Skeletal muscle tissue (tissue), 4 donors: ENCODE measurements around the gene LRRFIP1. TPM values are rescaled to one million over a fixed set of nuclear protein-coding genes. Genes with fewer than 3 reads are reported as not detected.
"Not testable (repeated sequence)": the region's sequence is repeated elsewhere in the genome, so short reads cannot be mapped to it uniquely, and the experiment has no call there.

Experiments used
- H3K27ac ChIP-seq: one replicate; pipeline ENCODE4 v1.7.0; 2013; ENCODE audit warnings: mild to moderate bottlenecking, low read depth, low read length, inconsistent platforms
- H3K27me3 ChIP-seq, 3 donors: one replicate each; pipeline ENCODE4 v1.7.0; 2013; ENCODE audit warnings: low read length in 3 of 3; ENCODE audit not compliant: control insufficient read depth in 3 of 3, insufficient read depth in 3 of 3
- H3K36me3 ChIP-seq, 3 donors: one replicate each; pipeline ENCODE4 v1.7.0; 2013; ENCODE audit warnings: low read length in 3 of 3; ENCODE audit not compliant: control insufficient read depth in 3 of 3, insufficient read depth in 3 of 3
- H3K4me1 ChIP-seq, 3 donors: one replicate each; pipeline ENCODE4 v1.7.0; 2013; ENCODE audit warnings: low read length in 3 of 3, mild to moderate bottlenecking in 3 of 3; ENCODE audit not compliant: control insufficient read depth in 3 of 3, insufficient read depth in 3 of 3
- H3K4me3 ChIP-seq, 3 donors: one replicate each; pipeline ENCODE4 v1.7.0; 2013; ENCODE audit warnings: low read length in 3 of 3
- H3K9ac ChIP-seq, 3 donors: one replicate each; pipeline ENCODE4 v1.7.0; 2013; ENCODE audit warnings: low read length in 3 of 3, mild to moderate bottlenecking in 3 of 3, moderate library complexity in 2 of 3, low read depth in 1 of 3
- H3K9me3 ChIP-seq, 3 donors: one replicate each; pipeline ENCODE4 v1.7.0; 2013; ENCODE audit warnings: low read length in 3 of 3; ENCODE audit not compliant: control insufficient read depth in 3 of 3
- total RNA-seq: library from RNA; depleted of rRNA; stranded (reverse); fragments of >200 nt; gene quantifications from one replicate; pipeline ENCODE4 v1.2.3, GENCODE V29; 2014
- donor health status: Osteomylitis.

The LRRFIP1 gene
- total RNA-seq, 1 donor from 2014 or later: 65.8 TPM

DNA sequence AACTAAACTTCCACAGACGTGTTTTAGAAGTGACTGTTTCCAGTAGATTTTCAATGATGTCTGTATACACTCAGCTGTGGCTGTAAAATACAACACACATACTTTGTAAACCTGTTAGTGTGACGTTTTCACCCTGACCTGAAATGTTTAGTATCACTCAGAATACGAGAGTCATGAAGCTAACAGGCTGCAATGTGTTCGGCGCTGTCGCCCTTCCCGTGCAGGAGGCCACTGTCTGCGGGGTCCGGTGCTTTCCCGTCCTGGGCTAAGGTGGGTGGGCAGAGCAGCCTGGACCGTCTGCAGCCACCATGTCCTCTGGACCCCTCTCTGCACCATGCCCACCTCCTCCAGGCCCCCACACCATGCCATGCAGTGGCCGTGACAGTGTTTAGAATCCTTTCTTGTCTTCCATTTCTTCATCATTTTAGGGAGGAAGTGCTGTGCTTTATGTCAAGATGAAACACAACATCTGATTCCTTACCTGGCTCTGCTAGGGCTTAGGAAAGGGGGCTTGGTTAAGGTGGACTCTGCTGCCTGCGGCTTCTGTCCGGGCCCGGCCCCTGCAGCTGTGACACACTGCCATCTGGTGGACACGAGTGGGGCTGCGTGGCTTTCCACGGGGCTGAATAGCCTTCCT lies 117.3 kb downstream of the LRRFIP1 start:
- Histone ChIP-seq H3K9me3 (no peaks in the 10 kb centered on the region), H3K36me3 (peaks cover 26 to 36% (median 34%) of the 10 kb centered on the region in 3 donors), H3K4me1 (peaks cover 38 to 44% (median 41%) of the 10 kb centered on the region in 3 donors), H3K4me3 (no peak overlapping the region), H3K27me3 (no peaks in the 10 kb centered on the region), H3K27ac (peak overlapping the region; percentile 54), H3K9ac (peak overlapping the region in 1 of 3 donors; percentile 18)

GRCh38 chr2:237745250-237745613 lies 117.8 kb downstream of the LRRFIP1 start:
- Histone ChIP-seq H3K4me3 (no peak overlapping the region), H3K27me3 (no peaks in the 10 kb centered on the region), H3K4me1 (peaks cover 33 to 39% (median 36%) of the 10 kb centered on the region in 3 donors), H3K27ac (peak overlapping the region; percentile 54), H3K9ac (no peak overlapping the region), H3K9me3 (no peaks in the 10 kb centered on the region), H3K36me3 (peaks cover 26 to 38% (median 37%) of the 10 kb centered on the region in 3 donors)

DNA sequence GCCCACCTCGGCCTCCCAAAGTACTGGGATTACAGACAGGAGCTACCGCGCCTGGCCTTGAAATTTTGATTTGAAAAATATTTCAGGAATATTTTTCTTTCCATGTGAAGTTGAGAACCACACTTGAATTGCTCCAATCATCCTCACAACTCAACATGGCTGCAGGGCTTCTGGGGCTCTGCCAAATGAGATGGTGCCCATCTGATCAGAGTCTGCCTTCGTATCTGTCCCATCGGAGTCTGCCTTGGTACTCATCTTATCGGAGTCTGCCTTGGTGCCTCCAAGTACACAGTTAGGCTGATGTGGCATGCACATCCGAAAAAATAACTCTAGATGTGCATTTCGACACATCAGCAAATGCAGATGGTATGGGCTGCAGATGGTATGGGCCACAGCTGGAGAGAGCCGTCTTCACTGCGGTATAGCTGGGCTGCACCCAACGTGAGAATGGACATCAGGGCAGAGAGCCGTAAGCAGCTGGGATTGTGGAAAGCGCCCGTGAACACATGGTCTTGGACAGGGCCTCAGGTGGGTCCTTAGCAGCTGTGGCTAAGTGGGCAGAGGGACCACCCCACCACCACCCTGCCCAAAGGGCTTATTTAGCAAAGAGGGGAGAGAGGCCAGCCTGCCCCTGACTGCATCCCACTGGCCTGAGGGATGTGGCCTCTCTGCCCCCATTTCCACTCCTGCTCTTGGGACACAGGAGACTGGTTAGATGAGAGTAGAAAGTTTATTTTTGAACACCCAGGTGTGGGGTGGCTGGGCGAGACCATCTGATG lies 119.1 kb downstream of the LRRFIP1 start:
- Histone ChIP-seq H3K36me3 (peaks cover 36 to 48% (median 44%) of the 10 kb centered on the region in 3 donors), H3K27me3 (no peaks in the 10 kb centered on the region), H3K4me1 (peaks cover 24 to 30% (median 24%) of the 10 kb centered on the region in 3 donors), H3K9me3 (no peaks in the 10 kb centered on the region), H3K4me3 (no peak overlapping the region), H3K9ac (no peak overlapping the region), H3K27ac (no peak overlapping the region)

- no peak overlapping the region for H3K4me3 ChIP-seq
- H3K36me3 ChIP-seq: peaks cover 41 to 53% (median 48%) of the 10 kb centered on the region in 3 donors
These were observed 119.8 kb downstream of the LRRFIP1 start for GRCh38 chr2:237747189-237747588.

GRCh38 chr2:237749002-237749401 lies 121.6 kb downstream of the LRRFIP1 start:
- H3K27me3 ChIP-seq: no peaks in the 10 kb centered on the region
- H3K9ac ChIP-seq: no peak overlapping the region

More at GRCh38 chr2:237747189-237747588, 119.8 kb downstream of the LRRFIP1 start:
- H3K9ac ChIP-seq: no peak overlapping the region
- no peaks in the 10 kb centered on the region for H3K9me3 ChIP-seq
- peaks cover 21 to 25% (median 22%) of the 10 kb centered on the region in 3 donors for H3K4me1 ChIP-seq
- H3K27me3 ChIP-seq: no peaks in the 10 kb centered on the region
- H3K27ac ChIP-seq: no peak overlapping the region

GRCh38 chr2:237749961-237750360 lies 122.6 kb downstream of the LRRFIP1 start:
- H3K36me3 ChIP-seq: peaks cover 51 to 67% (median 64%) of the 10 kb centered on the region in 3 donors
- no peaks in the 10 kb centered on the region for H3K27me3 ChIP-seq
- no peak overlapping the region for H3K27ac ChIP-seq
- H3K4me3 ChIP-seq: no peak overlapping the region
- H3K9ac ChIP-seq: no peak overlapping the region
- H3K9me3 ChIP-seq: no peaks in the 10 kb centered on the region
- H3K4me1 ChIP-seq: peaks cover 0 to 9% (median 5%) of the 10 kb centered on the region in 3 donors

More at GRCh38 chr2:237749002-237749401, 121.6 kb downstream of the LRRFIP1 start:
- peaks cover 45 to 62% (median 58%) of the 10 kb centered on the region in 3 donors for H3K36me3 ChIP-seq
- peaks cover 8 to 10% (median 9%) of the 10 kb centered on the region in 3 donors for H3K4me1 ChIP-seq
- H3K4me3 ChIP-seq: no peak overlapping the region
- no peak overlapping the region for H3K27ac ChIP-seq
- no peaks in the 10 kb centered on the region for H3K9me3 ChIP-seq

GRCh38 chr2:237750441-237750840 lies 123.1 kb downstream of the LRRFIP1 start:
- not testable (repeated sequence) for H3K9ac ChIP-seq, H3K27me3 ChIP-seq, H3K4me3 ChIP-seq, H3K27ac ChIP-seq, H3K9me3 ChIP-seq
- peaks cover 55 to 72% (median 69%) of the 10 kb centered on the region in 3 donors for H3K36me3 ChIP-seq
- H3K4me1 ChIP-seq: peaks cover 0 to 13% (median 10%) of the 10 kb centered on the region in 3 donors

DNA sequence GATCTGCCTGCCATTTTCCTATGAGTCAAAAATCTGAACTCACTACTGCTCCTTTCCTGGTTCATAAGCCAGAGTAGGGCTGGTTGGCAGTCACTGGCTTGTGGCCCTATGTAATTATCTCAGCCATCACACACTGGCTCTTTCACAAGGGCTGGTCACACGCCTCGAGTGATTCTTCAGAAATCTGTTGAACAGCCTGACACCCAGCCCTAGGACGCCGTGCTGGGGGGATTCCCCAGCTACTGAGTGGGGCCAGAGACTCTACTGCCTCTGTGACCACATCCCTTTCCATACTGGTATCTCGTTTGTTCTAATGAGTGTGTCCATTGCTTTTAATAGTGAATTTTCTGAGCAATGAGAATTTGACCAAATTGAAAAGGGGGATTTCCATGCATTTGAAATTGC lies 125.4 kb downstream of the LRRFIP1 start:
- H3K4me3 ChIP-seq: no peak overlapping the region
- H3K36me3 ChIP-seq: peaks cover 62 to 81% (median 76%) of the 10 kb centered on the region in 3 donors
- H3K27me3 ChIP-seq: no peaks in the 10 kb centered on the region

DNA sequence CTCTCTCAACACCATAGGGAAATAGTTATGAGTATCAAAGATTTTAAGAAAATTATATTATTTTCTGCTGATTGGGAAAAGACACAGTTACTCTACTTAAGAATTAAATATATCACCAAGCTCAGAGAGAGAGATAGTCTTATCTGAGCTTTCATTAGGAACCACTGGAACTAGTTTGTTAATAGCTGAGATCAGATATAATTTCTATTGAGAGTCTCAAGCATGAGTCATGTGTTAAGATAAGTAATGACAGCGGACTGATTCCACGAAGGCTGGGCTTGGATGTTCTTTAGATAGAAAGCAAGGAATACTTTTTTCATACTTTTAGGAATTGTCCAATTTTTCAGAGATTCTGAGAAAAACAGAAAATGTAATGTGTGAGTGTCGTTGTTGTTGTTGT lies 126.8 kb downstream of the LRRFIP1 start:
- H3K36me3 ChIP-seq: peaks cover 61 to 84% (median 75%) of the 10 kb centered on the region in 3 donors
- H3K9ac ChIP-seq: no peak overlapping the region
- no peak overlapping the region for H3K27ac ChIP-seq

More for the DNA sequence above, 125.4 kb downstream of the LRRFIP1 start:
- Histone ChIP-seq H3K27ac (no peak overlapping the region), H3K9me3 (no peaks in the 10 kb centered on the region), H3K4me1 (peaks cover 0 to 14% (median 11%) of the 10 kb centered on the region in 3 donors), H3K9ac (no peak overlapping the region)

More for the DNA sequence above, 126.8 kb downstream of the LRRFIP1 start:
- H3K27me3 ChIP-seq: no peaks in the 10 kb centered on the region
- peaks cover 0 to 14% (median 11%) of the 10 kb centered on the region in 3 donors for H3K4me1 ChIP-seq
- no peaks in the 10 kb centered on the region for H3K9me3 ChIP-seq
- no peak overlapping the region for H3K4me3 ChIP-seq
